ENCODE results near the gene RNF157. TPM values are rescaled to one million over a fixed set of nuclear protein-coding genes. Genes with fewer than 3 reads are reported as not detected.

The RNF157 gene
- total and polyA plus RNA-seq, 2 of the 13 experiments (the other 11 are each of a cell fraction or from before 2014, with no cell fraction given): 0.44 to 1.5 TPM

DNA sequence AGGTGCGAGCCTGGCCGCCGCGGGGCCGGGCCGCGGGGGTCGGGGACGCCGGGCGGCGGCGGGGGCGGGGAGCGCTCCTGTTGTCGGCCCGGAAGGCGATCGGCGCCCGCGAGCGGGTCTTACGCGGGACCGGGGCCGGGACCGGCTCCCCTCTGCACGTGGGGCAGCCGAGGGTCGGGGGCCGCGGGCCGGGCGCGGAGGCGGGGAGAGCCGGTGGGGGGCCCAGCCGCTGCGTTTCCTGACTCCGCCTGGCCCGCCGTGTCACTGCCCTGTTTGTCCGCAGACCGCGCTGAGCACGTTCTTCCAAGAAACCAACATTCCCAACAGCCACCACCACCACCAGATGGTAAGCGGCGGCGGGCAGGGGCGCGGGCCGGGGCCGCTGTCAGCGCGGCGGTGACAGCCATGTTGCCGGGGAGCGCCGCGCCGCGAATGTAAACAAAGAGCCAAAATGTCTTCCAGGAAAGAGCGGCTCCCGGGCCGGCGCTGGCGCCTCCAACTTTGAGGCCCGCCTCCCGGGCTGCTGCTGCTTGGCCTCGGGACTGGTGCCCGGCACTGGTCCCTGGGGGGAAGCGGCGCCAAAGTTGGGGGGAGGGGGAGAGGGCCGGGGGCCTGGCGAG, 25.4 kb upstream of the RNF157 start (continued):
- TF ChIP-seq ZNF432 (CRISPR knock-in tag; IDR thresholded peaks at IDR 0.05; ENCODE audit: borderline replicate concordance) (no peak), RBM22 (optimal IDR thresholded peaks at IDR 0.05; ENCODE audit: low read length) (no peak), ZBTB20 (CRISPR knock-in tag; IDR thresholded peaks at IDR 0.05; ENCODE audit: borderline replicate concordance, low read depth) (no peak), ZNF773 (CRISPR knock-in tag; IDR thresholded peaks at IDR 0.05; ENCODE audit: borderline replicate concordance) (no peak), SIN3B (IDR thresholded peaks at IDR 0.05; ENCODE audit: low read length) (no peak), TCF12 (IDR thresholded peaks at IDR 0.05) (no peak), TCF12 (CRISPR knock-in tag; IDR thresholded peaks at IDR 0.05) (0 out of 2 replicates have a peak, but pooled peaks have one; percentile 45), SP4 (CRISPR knock-in tag; IDR thresholded peaks at IDR 0.05) (no peak), ZNF709 (CRISPR knock-in tag; IDR thresholded peaks at IDR 0.05) (no peak), ZBTB8A (CRISPR knock-in tag; IDR thresholded peaks at IDR 0.05; ENCODE audit: borderline replicate concordance, low read depth) (peak; percentile 30; the same call in 1 of the 2 replicates), ZNF552 (CRISPR knock-in tag; IDR thresholded peaks at IDR 0.05; ENCODE audit: borderline replicate concordance) (no peak), MTA3 (CRISPR knock-in tag; IDR thresholded peaks at IDR 0.05) (no peak), HOXA9 (CRISPR knock-in tag; IDR thresholded peaks at IDR 0.05; ENCODE audit: borderline replicate concordance) (no peak), ZFY (CRISPR knock-in tag; IDR thresholded peaks at IDR 0.05) (0 out of 2 replicates have a peak, but pooled peaks have one; percentile 28), REPIN1 (CRISPR knock-in tag; IDR thresholded peaks at IDR 0.05; ENCODE audit: borderline replicate concordance, low read depth) (no peak), TP53 (CRISPR knock-in tag; conservative IDR thresholded peaks at IDR 0.05) (no peak), ZNF382 (CRISPR knock-in tag; IDR thresholded peaks at IDR 0.05; ENCODE audit: borderline replicate concordance) (no peak), ZNF788 (CRISPR knock-in tag; IDR thresholded peaks at IDR 0.05; ENCODE audit: borderline replicate concordance) (peak; percentile 46; the same call in 1 of the 2 replicates), SAP130 (CRISPR knock-in tag; IDR thresholded peaks at IDR 0.05; ENCODE audit: low read depth) (peak; percentile 91)
- TF ChIP-seq, protein P1, sequence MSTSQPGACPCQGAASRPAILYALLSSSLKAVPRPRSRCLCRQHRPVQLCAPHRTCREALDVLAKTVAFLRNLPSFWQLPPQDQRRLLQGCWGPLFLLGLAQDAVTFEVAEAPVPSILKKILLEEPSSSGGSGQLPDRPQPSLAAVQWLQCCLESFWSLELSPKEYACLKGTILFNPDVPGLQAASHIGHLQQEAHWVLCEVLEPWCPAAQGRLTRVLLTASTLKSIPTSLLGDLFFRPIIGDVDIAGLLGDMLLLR (CRISPR knock-in tag; IDR thresholded peaks at IDR 0.05): peak; percentile 67; the same call in 1 of the 2 replicates
- TF ChIP-seq, protein P2, sequence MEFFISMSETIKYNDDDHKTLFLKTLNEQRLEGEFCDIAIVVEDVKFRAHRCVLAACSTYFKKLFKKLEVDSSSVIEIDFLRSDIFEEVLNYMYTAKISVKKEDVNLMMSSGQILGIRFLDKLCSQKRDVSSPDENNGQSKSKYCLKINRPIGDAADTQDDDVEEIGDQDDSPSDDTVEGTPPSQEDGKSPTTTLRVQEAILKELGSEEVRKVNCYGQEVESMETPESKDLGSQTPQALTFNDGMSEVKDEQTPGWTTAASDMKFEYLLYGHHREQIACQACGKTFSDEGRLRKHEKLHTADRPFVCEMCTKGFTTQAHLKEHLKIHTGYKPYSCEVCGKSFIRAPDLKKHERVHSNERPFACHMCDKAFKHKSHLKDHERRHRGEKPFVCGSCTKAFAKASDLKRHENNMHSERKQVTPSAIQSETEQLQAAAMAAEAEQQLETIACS (CRISPR knock-in tag; IDR thresholded peaks at IDR 0.05): no peak
- TF ChIP-seq, protein P3, sequence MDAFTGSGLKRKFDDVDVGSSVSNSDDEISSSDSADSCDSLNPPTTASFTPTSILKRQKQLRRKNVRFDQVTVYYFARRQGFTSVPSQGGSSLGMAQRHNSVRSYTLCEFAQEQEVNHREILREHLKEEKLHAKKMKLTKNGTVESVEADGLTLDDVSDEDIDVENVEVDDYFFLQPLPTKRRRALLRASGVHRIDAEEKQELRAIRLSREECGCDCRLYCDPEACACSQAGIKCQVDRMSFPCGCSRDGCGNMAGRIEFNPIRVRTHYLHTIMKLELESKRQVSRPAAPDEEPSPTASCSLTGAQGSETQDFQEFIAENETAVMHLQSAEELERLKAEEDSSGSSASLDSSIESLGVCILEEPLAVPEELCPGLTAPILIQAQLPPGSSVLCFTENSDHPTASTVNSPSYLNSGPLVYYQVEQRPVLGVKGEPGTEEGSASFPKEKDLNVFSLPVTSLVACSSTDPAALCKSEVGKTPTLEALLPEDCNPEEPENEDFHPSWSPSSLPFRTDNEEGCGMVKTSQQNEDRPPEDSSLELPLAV (CRISPR knock-in tag; conservative IDR thresholded peaks at IDR 0.05; ENCODE audit: low read depth): no peak
- TF ChIP-seq, protein P4, sequence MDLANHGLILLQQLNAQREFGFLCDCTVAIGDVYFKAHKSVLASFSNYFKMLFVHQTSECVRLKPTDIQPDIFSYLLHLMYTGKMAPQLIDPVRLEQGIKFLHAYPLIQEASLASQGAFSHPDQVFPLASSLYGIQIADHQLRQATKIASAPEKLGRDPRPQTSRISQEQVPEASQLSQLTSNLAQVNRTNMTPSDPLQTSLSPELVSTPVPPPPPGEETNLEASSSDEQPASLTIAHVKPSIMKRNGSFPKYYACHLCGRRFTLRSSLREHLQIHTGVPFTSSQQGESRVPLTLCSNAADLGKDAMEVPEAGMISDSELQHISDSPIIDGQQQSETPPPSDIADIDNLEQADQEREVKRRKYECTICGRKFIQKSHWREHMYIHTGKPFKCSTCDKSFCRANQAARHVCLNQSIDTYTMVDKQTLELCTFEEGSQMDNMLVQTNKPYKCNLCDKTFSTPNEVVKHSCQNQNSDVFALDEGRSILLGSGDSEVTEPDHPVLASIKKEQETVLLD (CRISPR knock-in tag; IDR thresholded peaks at IDR 0.05; ENCODE audit: low read depth): no peak
- TF ChIP-seq, protein P5, sequence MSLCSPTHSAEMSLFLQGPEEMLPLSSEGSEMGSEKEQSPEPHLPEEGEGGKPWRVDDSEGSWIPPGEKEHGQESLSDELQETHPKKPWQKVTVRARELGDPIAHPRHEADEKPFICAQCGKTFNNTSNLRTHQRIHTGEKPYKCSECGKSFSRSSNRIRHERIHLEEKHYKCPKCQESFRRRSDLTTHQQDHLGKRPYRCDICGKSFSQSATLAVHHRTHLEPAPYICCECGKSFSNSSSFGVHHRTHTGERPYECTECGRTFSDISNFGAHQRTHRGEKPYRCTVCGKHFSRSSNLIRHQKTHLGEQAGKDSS (CRISPR knock-in tag; IDR thresholded peaks at IDR 0.05; ENCODE audit: borderline replicate concordance, low read depth): 0 out of 2 replicates have a peak, but pooled peaks have one; percentile 10
